Stimulated activated CD4-positive, alpha-beta T cell treated with anti-CD3 and anti-CD28 coated beads, Interleukin-15, amount 100 ng/mL, for 1 hour (primary cell): ENCODE results near the gene EMC9.

Experiments
- DNase-seq, 2 donors: peaks; one replicate each; pipeline ENCODE4 v3.0.0-alpha.2; 2020; ENCODE audit warnings: low read depth in 1 of 2, low spot score in 1 of 2

The EMC9 gene

GRCh38 chr14:24149302-24149969 lies 8.0 kb upstream of the EMC9 start:
- no peak for DNase-seq

DNA sequence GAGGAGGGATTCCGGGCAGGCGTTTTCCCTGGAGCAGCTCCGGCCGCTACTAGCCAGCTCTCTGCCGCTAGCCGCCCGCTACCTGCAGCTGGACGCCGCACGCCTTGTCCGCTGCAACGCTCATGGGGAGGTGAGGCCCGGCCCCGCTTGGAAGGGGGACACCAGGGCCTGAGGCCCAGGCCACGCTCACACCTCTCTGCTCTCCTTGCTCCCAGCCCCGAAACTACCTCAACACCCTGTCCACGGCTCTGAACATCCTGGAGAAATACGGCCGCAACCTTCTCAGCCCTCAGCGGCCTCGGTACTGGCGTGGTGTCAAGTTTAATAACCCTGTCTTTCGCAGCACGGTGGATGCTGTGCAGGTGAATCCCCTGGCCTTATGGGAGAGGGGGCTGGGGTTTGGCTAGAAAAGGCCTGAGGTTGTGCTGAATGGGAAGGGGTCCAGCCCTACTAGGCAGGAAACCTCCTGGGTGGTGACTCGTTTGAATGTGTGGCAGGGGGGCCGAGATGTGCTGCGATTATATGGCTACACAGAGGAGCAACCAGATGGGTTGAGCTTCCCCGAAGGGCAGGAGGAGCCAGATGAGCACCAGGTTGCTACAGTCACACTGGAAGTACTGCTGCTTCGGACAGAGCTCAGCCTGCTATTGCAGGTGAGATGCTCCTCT lies 6.5 kb upstream of the EMC9 start:
- DNase-seq, result no peak

DNA sequence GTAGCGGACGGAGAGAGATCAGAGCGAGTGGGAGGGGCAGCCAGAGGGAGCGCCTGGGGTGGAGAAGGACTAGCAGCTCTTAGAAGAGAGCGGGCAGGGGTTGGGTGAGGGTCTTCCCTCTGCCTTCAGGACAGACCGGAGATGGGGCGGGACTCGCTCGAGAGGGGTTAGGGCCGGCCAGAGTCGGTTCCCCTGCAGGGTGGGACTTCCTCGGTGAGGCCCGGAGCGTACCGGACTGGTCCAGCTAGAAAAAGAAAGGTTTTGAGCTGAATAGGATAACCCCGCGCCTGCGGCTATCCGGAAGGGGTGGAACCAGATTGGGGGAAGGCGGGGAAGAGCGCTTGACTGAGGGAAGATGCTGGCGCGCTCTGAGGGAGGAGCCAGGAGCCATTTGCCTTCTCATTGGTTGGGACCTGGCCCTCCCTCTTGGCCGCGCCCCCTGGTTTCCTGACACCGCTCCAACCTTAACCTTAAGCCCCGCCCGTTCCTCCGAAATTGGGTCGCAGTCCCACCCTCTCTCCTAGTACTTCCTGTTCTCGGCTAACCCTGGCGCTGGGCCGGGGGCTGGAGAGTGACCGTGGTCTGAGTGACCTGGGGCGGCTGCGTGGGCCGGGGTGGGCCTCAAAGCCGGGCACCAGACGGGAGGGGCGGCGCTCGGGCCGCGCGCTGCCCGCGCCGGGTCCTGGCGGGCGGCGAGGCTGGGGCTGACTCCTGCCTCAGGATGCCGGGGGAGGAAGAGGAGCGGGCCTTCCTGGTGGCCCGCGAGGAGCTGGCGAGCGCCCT lies 5.8 kb upstream of the EMC9 start, which contains the start of gene RNF31:
Gene RNF31 (plus strand): TSS at position 521 of the 783 bp plus-strand sequence. CDS start 201 bp downstream, at position 722.
- DNase-seq, result peak; percentile 91 to 94

- peak; percentile 61 to 63 for DNase-seq
These were observed 5.1 kb upstream of the EMC9 start, which contains the start of gene PSME2 for GRCh38 chr14:24146453-24146977. PSME2 (minus strand) TSS chr14:24146610; CDS start chr14:24146581, 29 bp downstream.

DNA sequence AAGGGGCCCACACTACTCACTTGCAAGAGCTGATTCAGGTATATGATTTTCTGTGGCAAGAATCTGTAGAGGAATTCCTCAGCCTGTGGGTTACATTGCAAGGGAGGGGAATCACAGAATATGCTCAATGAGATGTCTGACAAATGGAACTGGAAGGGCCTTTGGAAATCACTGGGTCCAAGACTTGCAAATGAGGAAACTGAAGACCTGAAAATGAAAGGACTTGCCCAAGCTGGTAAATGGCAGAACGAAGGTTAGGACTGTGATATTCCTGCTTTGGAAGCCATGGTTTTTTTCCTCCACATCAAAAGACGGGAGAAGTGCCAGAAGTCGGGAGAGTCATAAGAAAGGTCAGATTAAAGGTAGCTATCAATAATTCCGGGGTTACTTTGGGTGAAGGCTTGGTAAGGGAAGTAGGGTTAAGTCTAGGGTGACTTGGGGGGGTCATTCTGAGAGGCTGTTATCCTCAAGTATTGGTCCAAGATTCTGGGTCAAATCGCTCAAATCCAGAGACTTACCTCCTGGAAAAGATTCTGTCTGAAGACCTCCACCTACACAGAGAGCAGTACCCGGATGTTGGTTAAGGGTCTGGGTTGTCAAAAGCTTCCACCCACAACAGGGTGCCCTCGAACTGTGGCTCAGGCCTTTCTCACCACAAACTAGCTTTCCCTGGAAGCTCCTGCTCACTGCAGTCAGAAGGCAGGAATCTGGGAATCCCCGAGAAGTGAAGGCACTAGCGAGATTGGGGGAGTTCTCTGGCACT lies 4.5 kb upstream of the EMC9 start:
- no peak for DNase-seq

DNA sequence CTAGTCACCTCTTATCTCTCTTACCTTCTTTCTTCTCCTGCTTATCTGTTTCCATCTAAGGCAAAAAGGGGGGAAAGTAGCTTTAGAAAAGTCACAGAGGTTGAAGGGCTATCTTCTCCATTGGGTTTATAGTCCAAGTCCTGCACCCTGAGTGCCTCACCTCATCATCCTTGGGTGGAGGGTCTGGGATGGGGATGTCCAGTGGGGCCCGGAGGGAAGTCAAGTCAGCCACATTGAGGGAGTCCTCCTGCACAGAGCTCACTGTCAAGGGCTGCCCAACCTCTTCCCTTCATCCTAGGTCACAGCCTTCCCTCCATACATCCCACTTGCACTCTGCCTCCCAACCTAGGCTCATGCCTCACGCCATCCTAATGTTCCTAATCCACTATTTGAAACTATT lies 3.8 kb upstream of the EMC9 start:
- no peak for DNase-seq

GRCh38 chr14:24144451-24144850 lies 3.1 kb upstream of the EMC9 start:
- DNase-seq, result no peak

- no peak for DNase-seq
These were observed 2.1 kb upstream of the EMC9 start for GRCh38 chr14:24143511-24143910.

GRCh38 chr14:24139272-24139934 lies 2.0 kb downstream of the EMC9 start:
- no peak for DNase-seq

DNA sequence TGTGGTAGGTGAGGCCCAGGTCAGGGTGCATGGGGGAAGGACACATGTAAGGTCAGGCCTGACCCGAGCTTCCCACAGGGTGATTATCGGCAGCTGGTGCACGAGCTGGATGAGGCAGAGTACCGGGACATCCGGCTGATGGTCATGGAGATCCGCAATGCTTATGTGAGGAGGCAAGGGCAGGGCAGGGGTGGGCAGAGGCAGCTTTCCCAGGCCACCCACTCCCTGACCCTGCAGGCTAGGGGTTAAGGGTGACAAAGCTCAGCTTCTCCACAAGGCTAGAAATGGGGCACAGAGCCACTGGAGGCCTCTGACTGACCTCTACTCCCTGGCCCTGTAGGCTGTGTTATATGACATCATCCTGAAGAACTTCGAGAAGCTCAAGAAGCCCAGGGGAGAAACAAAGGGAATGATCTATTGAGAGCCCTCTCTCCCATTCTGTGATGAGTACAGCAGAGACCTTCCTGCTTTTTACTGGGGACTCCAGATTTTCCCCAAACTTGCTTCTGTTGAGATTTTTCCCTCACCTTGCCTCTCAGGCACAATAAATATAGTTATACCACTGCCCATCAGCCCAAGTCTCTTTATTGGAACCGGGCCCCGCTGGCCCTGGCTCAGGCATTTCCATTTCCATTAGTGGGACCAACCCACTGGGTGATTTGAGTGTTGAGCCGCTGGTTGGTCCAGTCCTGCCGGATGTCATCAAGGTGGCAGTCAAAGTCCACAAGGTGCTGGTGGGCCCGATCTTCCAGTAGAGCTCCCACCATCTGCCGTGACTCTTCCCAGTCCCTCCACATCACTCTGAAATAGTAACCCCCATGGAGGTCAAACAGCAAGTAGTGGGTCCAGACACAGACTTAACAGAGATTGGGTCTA lies 2.8 kb downstream of the EMC9 start:
- no peak for DNase-seq

GRCh38 chr14:24137529-24138395 lies 3.6 kb downstream of the EMC9 start:
- no peak for DNase-seq

DNA sequence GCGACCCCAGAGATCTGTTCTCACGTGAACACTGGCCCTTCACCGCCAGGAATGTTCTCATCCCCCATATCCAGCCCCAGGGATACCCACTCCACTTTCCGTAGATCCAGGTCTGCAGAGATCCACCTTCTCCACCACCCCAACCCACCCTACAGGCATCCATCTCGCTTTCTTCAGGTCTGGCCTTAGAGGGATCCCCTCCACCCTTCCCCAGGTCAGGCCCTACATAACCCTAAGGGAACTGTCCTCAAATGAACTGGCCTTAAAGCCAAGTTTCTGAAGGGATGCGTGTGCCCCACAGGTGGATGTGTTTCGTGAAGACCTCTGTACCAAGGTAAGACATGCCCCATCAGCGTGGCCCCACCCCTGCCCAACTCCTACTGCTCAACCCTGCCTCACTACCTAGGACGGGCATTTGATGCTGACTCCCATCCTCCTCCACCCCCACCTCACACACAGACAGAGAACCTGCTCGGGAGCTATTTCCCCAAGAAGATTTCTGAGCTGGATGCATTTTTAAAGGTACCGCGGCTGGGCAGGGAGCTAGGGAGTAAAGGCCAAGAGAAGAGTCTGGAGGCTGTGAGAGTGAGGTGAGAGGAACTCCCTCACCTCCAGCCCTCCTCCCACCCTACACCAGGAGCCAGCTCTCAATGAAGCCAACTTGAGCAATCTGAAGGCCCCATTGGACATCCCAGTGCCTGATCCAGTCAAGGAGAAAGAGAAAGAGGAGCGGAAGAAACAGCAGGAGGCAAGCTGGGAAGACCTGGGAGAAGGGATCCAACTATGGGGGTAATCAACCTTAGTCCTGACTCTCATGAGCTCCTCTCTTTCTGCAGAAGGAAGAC lies 4.5 kb downstream of the EMC9 start:
- DNase-seq, result no peak

DNA sequence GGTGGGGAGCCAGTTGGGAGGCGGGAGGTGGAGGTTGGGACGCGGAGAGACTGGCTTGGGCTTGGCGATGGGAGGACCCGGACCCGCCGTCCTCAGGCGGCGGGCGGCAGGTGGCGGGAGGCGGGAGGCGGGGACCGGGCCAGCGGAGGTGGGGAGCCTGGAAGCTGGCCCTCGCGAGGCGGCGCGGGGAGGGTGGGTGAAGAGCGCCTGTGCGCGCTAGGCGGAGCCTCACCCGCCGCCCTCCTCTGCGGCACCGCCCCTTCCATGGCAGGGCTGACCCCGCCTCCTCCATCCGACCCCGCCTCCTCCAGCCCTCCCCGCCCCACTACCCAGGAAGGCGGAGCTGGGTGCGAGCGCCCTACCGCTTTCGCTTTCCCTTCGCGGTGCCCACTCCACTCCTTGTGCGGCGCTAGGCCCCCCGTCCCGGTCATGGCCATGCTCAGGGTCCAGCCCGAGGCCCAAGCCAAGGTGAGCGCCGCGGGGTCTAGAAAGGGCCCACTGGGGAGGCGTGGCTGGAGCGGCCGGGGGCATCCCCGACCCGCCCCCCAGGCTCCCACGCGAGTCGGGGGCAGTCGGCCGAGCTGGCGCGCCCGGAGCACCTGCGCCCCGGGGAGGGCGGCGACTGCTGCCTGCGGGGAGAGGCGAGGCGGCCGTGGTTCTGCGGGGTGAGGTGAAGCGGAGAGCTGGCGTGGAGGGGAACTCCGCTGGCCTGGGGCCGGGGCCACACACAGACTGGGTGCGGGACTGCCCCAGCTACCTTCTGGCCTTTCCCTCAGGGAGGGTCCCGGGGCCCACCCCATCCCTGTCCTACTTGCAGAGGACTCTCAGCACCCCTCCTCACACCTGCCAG lies 5.3 kb downstream of the EMC9 start, which contains the start of gene PSME1:
Gene PSME1 (plus strand): TSS at position 361 of the 850 bp plus-strand sequence. CDS start 69 bp downstream, at position 430.
- peak; percentile 90 to 93 for DNase-seq

GRCh38 chr14:24135584-24135833 lies 5.9 kb downstream of the EMC9 start:
- DNase-seq, result no peak

GRCh38 chr14:24133735-24134134 lies 7.7 kb downstream of the EMC9 start:
- no peak for DNase-seq

DNA sequence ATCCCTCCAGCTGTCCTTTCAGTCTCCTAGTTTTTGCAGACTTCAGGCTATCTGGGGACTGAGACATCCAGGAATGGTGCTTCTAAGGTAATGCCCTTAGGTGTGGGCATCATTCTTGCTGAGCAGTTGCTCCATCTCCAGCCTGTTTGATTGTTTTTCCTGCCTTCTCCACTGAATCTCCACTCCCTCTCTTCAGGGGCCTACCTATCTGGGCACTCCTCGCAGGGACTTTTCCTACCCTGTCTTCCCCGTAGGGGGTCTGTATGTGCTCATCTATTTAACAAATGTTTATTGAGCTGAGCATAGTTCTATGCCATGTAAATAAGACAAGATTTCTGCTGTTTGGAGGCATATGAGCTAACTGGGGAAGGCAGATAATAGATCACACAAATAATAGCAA lies 8.4 kb downstream of the EMC9 start:
- DNase-seq, result no peak
